ENCODE results near the gene PRIMPOL.
A peak's percentile ranks its signal among the peaks of the same experiment; 100 is the strongest.

DNA sequence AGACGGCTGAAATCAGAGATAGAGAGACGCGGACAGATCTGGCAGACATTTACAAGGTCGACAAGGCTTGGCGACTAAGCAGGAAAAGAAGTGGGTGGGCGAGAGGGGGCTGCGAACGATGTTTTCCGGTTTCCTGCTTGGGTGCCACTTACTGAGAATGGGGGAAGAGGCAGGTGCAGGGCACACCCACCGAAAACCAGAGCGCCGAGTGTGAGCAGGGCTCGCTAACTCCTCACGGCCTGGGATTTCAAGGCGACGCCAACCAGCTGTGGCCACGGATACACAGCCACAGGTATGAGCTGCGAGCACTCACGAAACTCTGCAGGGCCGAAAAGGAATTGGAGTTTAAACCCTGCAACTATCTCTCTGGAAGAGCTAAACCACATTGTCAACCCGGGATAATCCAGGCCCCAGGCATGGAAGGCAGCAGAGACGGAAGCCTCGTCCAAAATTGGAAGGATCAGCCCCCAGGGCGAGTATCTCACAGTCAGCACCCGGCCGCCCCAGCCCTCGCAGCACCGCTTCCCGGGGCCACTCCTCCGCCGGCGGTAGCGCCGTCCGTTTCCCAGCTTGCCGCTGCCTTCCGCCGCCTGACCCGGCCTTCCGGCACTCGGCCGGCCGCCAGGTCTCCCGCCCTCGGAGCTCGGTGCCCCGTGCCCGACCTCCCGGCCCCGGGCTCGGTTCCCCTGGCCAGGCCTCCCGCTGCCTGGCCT is 1.1 kb upstream of the PRIMPOL start:
- TF ChIP-seq SPI1 (IDR thresholded peaks at IDR 0.05; ENCODE audit: low read depth, low read length) = no peak
- peak; percentile 47 for TF ChIP-seq POLR2AphosphoS5 (IDR thresholded peaks at IDR 0.05; ENCODE audit: low read depth, low read length)
- TF ChIP-seq POLR2A (IDR thresholded peaks at IDR 0.05; ENCODE audit: low read depth, low read length) = no peak
